GM23338 (cell line): ENCODE measurements around the gene SUPT3H. TPM values are rescaled to one million over a fixed set of nuclear protein-coding genes. Genes with fewer than 3 reads are reported as not detected.

Experiments used
- ATAC-seq: fragments of 200-7000 bp; cut with Tn5 transposase; 3 replicates; pipeline ENCODE4 v1.9.1; 2020
- DNase-seq: peaks from one replicate; pipeline ENCODE4 v3.0.0-alpha.2; 2015; ENCODE audit warnings: low spot score
- H2AFZ ChIP-seq: fragments of 200-600 bp; sonication (generic); 2 replicates; pipeline ENCODE4 v1.8.0; 2016; ENCODE audit warnings: antibody characterized with exemption, mild to moderate bottlenecking, moderate library complexity
- H3F3A ChIP-seq: fragments of 200-600 bp; sonication (generic); replicated peaks from 2 replicates; pipeline ENCODE4 v1.8.0; 2017; ENCODE audit warnings: antibody characterized with exemption, mixed run types, low read depth
- H3K27ac ChIP-seq: fragments of 200-600 bp; sonication (generic); 2 replicates; pipeline ENCODE4 v1.6.1; 2016; ENCODE audit warnings: low read depth
- H3K27me3 ChIP-seq: fragments of 200-600 bp; sonication (generic); 2 replicates; pipeline ENCODE4 v1.8.0; 2016; ENCODE audit warnings: mild to moderate bottlenecking, mixed run types, moderate library complexity; ENCODE audit not compliant: insufficient read depth
- H3K36me3 ChIP-seq: fragments of 200-600 bp; sonication (generic); 2 replicates; pipeline ENCODE4 v1.8.0; 2016; ENCODE audit warnings: mild to moderate bottlenecking; ENCODE audit not compliant: insufficient read depth
- H3K4me1 ChIP-seq: fragments of 200-600 bp; sonication (generic); 2 replicates; pipeline ENCODE4 v1.8.0; 2016; ENCODE audit warnings: mild to moderate bottlenecking, moderate library complexity; ENCODE audit not compliant: insufficient read depth
- H3K4me2 ChIP-seq: fragments of 200-600 bp; sonication (generic); 2 replicates; pipeline ENCODE4 v1.7.1; 2017; ENCODE audit warnings: mixed run types
- H3K4me3 ChIP-seq: fragments of 200-600 bp; sonication (generic); 2 replicates; pipeline ENCODE4 v1.6.1; 2016; ENCODE audit warnings: mixed run types
- H3K79me2 ChIP-seq: fragments of 200-600 bp; sonication (generic); replicated peaks from 2 replicates; pipeline ENCODE4 v1.8.0; 2017; ENCODE audit warnings: mild to moderate bottlenecking; ENCODE audit not compliant: insufficient read depth
- H3K9me2 ChIP-seq: fragments of 200-600 bp; sonication (generic); 2 replicates; pipeline ENCODE4 v1.8.0; 2017; ENCODE audit not compliant: insufficient read depth
- H4K20me1 ChIP-seq: fragments of 200-600 bp; sonication (generic); replicated peaks from 2 replicates; pipeline ENCODE4 v1.8.0; 2017; ENCODE audit warnings: mild to moderate bottlenecking; ENCODE audit not compliant: insufficient read depth
- H3K27ac Mint-ChIP-seq: 2 replicates; pipeline ENCODE4 v1.8.0; 2020; ENCODE audit warnings: inconsistent platforms, mild to moderate bottlenecking, moderate library complexity, mixed read lengths
- H3K27me3 Mint-ChIP-seq: 3 replicates; pipeline ENCODE4 v1.8.0; 2022; ENCODE audit warnings: low read depth, mild to moderate bottlenecking, moderate library complexity, mixed read lengths, inconsistent platforms; ENCODE audit not compliant: insufficient read depth, poor library complexity
- H3K36me3 Mint-ChIP-seq: 3 replicates; pipeline ENCODE4 v1.8.0; 2021; ENCODE audit warnings: low read depth, mild to moderate bottlenecking, inconsistent platforms, moderate library complexity, mixed read lengths
- H3K4me1 Mint-ChIP-seq: 3 replicates; pipeline ENCODE4 v1.8.0; 2020; ENCODE audit warnings: mild to moderate bottlenecking, inconsistent platforms, mixed read lengths
- H3K4me3 Mint-ChIP-seq: 3 replicates; pipeline ENCODE4 v1.8.0; 2021; ENCODE audit warnings: moderate library complexity, mild to moderate bottlenecking, inconsistent platforms, mixed read lengths
- H3K9me3 Mint-ChIP-seq: 3 replicates; pipeline ENCODE4 v1.8.0; 2020; ENCODE audit warnings: moderate library complexity, mild to moderate bottlenecking, inconsistent platforms, mixed read lengths
- CREB1 ChIP-seq: fragments of 250-450 bp; sonication (Bioruptor Pico); IDR thresholded peaks from 2 replicates; pipeline ENCODE4 v1.5.0; 2020; ENCODE audit warnings: low read depth, mild to moderate bottlenecking, moderate library complexity
- CTCF ChIP-seq, 2 experiments: fragments of 200-600 bp in 1 of 2; sonication (generic) in 1 of 2; conservative IDR thresholded peaks; 2 replicates each; pipeline versions ENCODE4 v1.5.1 to v1.6.1; 2016 to 2017; ENCODE audit warnings: antibody characterized with exemption in 2 of 2, low read depth in 2 of 2, mild to moderate bottlenecking in 2 of 2, moderate library complexity in 1 of 2
- ETS1 ChIP-seq: IDR thresholded peaks from 2 replicates; pipeline ENCODE4 v1.6.1; 2016; ENCODE audit warnings: antibody characterized with exemption
- EZH2 ChIP-seq: fragments of 200-600 bp; sonication (generic); IDR thresholded peaks from one replicate; pipeline ENCODE4 v1.8.0; 2017; ENCODE audit warnings: antibody characterized with exemption, mild to moderate bottlenecking, low read depth; ENCODE audit not compliant: unreplicated experiment
- EZH2phosphoT487 ChIP-seq: fragments of 200-600 bp; sonication (generic); IDR thresholded peaks from one replicate; pipeline ENCODE4 v1.8.1; 2018; ENCODE audit warnings: antibody characterized with exemption; ENCODE audit not compliant: unreplicated experiment
- JUNB ChIP-seq: IDR thresholded peaks from one replicate; pipeline ENCODE4 v1.6.1; 2016; ENCODE audit warnings: antibody characterized with exemption; ENCODE audit not compliant: unreplicated experiment
- NANOG ChIP-seq: IDR thresholded peaks from 2 replicates; pipeline ENCODE4 v1.6.1; 2016; ENCODE audit warnings: antibody characterized with exemption, borderline replicate concordance
- POLR2AphosphoS5 ChIP-seq: IDR thresholded peaks from 2 replicates; pipeline ENCODE4 v1.6.1; 2016; ENCODE audit warnings: antibody characterized with exemption, low read depth
- STAT1 ChIP-seq: IDR thresholded peaks from one replicate; pipeline ENCODE4 v1.6.1; 2016; ENCODE audit warnings: antibody characterized with exemption; ENCODE audit not compliant: unreplicated experiment
- ZNF114 ChIP-seq: fragments of 250-450 bp; sonication (Bioruptor Pico); IDR thresholded peaks from 2 replicates; pipeline ENCODE4 v1.5.0; 2020; ENCODE audit warnings: mild to moderate bottlenecking, moderate library complexity
- ZNF331 ChIP-seq: fragments of 250-450 bp; sonication (Bioruptor Pico); IDR thresholded peaks from 2 replicates; pipeline ENCODE4 v1.5.0; 2020; ENCODE audit warnings: low read depth, mild to moderate bottlenecking, moderate library complexity
- polyA plus RNA-seq: library from polyadenylated mRNA; unstranded; fragments of >200 nt; fragmentation: Nextera tagmentation; extraction: Ambion mirVana; gene quantifications from 2 replicates; pipeline ENCODE4 v1.2.1, GENCODE V29; 2016
- total RNA-seq: library from RNA; depleted of rRNA; stranded (reverse); fragments of >200 nt; shearing (Covaris generic); gene quantifications from 2 replicates; pipeline ENCODE4 v1.2.3, GENCODE V29; 2014
- TF ChIP-seq, protein P1 (sequence below): IDR thresholded peaks from one replicate; pipeline ENCODE4 v1.6.1; 2018; ENCODE audit warnings: antibody characterized with exemption; ENCODE audit not compliant: unreplicated experiment
- TF ChIP-seq, protein P2 (sequence below): fragments of 250-450 bp; sonication (Bioruptor Pico); IDR thresholded peaks from 2 replicates; pipeline ENCODE4 v1.5.0; 2020; ENCODE audit warnings: mild to moderate bottlenecking, moderate library complexity

Gene SUPT3H
- total and polyA plus RNA-seq, 2 experiments from 2014 or later: 11.4 to 30.1 TPM

- H2AFZ ChIP-seq: no peak overlapping the region
- H3K27me3 Mint-ChIP-seq: no peaks in the 10 kb centered on the region
- no peaks in the 10 kb centered on the region for H3K36me3 Mint-ChIP-seq
- H3K27ac ChIP-seq: no peak overlapping the region
- H3K27me3 ChIP-seq: no peaks in the 10 kb centered on the region
- DNase-seq: no peak
- no peaks in the 10 kb centered on the region for H3F3A ChIP-seq
- no peaks in the 10 kb centered on the region for H4K20me1 ChIP-seq
- H3K27ac Mint-ChIP-seq: no peak overlapping the region
- peaks cover 2% of the 10 kb centered on the region; the same call in 1 of the 3 replicates for H3K4me1 Mint-ChIP-seq
- H3K36me3 ChIP-seq: no peaks in the 10 kb centered on the region
- H3K9me3 Mint-ChIP-seq: no peaks in the 10 kb centered on the region
- TF ChIP-seq CTCF (conservative IDR thresholded peaks at IDR 0.05; ENCODE audit: low read depth in 2 of 2) (no peak), NANOG (no peak), STAT1 (no peak), ETS1 (no peak), ZNF331 (CRISPR knock-in tag) (no peak), ZNF114 (CRISPR knock-in tag) (no peak), POLR2AphosphoS5 (no peak), JUNB (no peak), EZH2phosphoT487 (no peak), CREB1 (CRISPR knock-in tag) (no peak), EZH2 (no peak)
- TF ChIP-seq, protein P1, sequence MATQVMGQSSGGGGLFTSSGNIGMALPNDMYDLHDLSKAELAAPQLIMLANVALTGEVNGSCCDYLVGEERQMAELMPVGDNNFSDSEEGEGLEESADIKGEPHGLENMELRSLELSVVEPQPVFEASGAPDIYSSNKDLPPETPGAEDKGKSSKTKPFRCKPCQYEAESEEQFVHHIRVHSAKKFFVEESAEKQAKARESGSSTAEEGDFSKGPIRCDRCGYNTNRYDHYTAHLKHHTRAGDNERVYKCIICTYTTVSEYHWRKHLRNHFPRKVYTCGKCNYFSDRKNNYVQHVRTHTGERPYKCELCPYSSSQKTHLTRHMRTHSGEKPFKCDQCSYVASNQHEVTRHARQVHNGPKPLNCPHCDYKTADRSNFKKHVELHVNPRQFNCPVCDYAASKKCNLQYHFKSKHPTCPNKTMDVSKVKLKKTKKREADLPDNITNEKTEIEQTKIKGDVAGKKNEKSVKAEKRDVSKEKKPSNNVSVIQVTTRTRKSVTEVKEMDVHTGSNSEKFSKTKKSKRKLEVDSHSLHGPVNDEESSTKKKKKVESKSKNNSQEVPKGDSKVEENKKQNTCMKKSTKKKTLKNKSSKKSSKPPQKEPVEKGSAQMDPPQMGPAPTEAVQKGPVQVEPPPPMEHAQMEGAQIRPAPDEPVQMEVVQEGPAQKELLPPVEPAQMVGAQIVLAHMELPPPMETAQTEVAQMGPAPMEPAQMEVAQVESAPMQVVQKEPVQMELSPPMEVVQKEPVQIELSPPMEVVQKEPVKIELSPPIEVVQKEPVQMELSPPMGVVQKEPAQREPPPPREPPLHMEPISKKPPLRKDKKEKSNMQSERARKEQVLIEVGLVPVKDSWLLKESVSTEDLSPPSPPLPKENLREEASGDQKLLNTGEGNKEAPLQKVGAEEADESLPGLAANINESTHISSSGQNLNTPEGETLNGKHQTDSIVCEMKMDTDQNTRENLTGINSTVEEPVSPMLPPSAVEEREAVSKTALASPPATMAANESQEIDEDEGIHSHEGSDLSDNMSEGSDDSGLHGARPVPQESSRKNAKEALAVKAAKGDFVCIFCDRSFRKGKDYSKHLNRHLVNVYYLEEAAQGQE: no peak
- TF ChIP-seq, protein P2, sequence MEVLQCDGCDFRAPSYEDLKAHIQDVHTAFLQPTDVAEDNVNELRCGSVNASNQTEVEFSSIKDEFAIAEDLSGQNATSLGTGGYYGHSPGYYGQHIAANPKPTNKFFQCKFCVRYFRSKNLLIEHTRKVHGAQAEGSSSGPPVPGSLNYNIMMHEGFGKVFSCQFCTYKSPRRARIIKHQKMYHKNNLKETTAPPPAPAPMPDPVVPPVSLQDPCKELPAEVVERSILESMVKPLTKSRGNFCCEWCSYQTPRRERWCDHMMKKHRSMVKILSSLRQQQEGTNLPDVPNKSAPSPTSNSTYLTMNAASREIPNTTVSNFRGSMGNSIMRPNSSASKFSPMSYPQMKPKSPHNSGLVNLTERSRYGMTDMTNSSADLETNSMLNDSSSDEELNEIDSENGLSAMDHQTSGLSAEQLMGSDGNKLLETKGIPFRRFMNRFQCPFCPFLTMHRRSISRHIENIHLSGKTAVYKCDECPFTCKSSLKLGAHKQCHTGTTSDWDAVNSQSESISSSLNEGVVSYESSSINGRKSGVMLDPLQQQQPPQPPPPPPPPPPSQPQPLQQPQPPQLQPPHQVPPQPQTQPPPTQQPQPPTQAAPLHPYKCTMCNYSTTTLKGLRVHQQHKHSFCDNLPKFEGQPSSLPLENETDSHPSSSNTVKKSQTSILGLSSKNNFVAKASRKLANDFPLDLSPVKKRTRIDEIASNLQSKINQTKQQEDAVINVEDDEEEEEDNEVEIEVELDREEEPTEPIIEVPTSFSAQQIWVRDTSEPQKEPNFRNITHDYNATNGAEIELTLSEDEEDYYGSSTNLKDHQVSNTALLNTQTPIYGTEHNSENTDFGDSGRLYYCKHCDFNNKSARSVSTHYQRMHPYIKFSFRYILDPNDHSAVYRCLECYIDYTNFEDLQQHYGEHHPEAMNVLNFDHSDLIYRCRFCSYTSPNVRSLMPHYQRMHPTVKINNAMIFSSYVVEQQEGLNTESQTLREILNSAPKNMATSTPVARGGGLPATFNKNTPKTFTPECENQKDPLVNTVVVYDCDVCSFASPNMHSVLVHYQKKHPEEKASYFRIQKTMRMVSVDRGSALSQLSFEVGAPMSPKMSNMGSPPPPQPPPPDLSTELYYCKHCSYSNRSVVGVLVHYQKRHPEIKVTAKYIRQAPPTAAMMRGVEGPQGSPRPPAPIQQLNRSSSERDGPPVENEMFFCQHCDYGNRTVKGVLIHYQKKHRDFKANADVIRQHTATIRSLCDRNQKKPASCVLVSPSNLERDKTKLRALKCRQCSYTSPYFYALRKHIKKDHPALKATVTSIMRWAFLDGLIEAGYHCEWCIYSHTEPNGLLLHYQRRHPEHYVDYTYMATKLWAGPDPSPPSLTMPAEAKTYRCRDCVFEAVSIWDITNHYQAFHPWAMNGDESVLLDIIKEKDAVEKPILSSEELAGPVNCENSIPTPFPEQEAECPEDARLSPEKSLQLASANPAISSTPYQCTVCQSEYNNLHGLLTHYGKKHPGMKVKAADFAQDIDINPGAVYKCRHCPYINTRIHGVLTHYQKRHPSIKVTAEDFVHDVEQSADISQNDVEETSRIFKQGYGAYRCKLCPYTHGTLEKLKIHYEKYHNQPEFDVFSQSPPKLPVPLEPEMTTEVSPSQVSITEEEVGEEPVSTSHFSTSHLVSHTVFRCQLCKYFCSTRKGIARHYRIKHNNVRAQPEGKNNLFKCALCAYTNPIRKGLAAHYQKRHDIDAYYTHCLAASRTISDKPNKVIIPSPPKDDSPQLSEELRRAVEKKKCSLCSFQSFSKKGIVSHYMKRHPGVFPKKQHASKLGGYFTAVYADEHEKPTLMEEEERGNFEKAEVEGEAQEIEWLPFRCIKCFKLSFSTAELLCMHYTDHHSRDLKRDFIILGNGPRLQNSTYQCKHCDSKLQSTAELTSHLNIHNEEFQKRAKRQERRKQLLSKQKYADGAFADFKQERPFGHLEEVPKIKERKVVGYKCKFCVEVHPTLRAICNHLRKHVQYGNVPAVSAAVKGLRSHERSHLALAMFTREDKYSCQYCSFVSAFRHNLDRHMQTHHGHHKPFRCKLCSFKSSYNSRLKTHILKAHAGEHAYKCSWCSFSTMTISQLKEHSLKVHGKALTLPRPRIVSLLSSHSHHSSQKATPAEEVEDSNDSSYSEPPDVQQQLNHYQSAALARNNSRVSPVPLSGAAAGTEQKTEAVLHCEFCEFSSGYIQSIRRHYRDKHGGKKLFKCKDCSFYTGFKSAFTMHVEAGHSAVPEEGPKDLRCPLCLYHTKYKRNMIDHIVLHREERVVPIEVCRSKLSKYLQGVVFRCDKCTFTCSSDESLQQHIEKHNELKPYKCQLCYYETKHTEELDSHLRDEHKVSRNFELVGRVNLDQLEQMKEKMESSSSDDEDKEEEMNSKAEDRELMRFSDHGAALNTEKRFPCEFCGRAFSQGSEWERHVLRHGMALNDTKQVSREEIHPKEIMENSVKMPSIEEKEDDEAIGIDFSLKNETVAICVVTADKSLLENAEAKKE (CRISPR knock-in tag): no peak
- H3K4me2 ChIP-seq: no peak overlapping the region
- H3K9me2 ChIP-seq: no peaks in the 10 kb centered on the region
- no peak for ATAC-seq
- H3K4me3 ChIP-seq: no peak overlapping the region
- H3K4me1 ChIP-seq: no peaks in the 10 kb centered on the region
- no peaks in the 10 kb centered on the region for H3K79me2 ChIP-seq
- H3K4me3 Mint-ChIP-seq: no peak overlapping the region
These were observed 441.9 kb downstream of the SUPT3H start for GRCh38 chr6:44935693-44936300.
